Suppressor macrophage treated with lipopolysaccharide for 4 hours (primary cell): ENCODE data around the gene PALD1.

Source experiments
- DNase-seq: peaks from one replicate; pipeline ENCODE4 v3.0.0-alpha.2; 2020

The PALD1 gene

DNA sequence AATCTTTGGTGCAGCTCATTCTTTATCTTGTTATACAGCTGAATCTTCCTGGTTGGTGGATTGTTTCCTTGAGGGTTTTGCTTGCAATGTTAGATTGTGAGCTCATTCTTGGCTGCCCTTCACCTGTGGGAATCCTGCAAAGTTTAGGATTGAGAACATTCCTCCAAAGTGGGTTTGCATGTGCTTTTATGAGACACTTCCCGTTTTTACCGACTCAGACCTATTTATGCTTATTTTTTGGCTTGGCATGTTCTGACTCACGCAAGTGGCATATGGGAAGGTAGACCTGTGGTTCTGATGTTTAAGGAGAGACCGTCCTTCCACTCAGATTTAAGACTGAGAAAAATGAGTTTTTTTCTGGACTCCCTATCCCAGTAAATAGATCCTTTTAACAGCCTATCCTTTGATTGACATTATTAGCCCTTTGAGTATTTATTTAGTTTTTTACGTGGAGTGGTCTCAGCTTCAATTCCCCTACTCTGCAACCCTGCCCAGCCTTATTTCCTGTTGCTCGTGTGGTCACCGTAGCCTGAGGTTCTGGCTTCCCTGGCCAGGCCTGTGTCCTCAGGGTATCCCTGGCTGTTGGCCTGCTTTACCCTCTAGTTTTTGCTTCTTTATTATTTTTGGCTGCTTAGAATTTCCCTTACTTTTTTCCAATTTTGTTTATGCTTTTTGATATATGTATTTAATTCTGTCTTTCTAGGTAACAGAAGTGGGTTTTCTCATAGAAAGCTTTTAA, 137.4 kb downstream of the PALD1 start:
- DNase-seq = no peak

DNA sequence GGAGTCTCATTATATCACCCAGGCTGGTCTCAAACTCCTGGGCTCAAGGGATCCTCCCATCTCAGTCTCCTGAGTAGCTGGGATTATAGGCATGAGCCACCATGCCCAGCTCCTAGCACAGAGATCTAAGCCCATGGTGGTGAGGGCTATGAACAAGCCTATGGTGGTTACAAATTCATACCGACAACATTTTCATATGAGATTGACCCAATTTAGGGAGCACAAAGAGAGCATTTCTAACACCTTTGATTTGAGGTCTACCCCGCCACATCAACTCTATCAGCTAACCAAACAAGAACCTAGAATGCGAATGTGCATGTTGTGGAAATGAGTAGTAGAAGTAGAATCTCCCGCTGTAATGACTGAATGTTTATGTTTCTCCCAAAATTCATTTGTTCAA, 138.2 kb downstream of the PALD1 start:
- DNase-seq = no peak
